Natural killer cell (primary cell): ENCODE data around the gene PPFIA1. TPM values are rescaled to one million over a fixed set of nuclear protein-coding genes. Genes with fewer than 3 reads are reported as not detected.

ENCODE experiments used
- ATAC-seq, 3 donors: fragments of 150-1000 bp in 2 of 3; fragments of 200-7000 bp in 1 of 3; cut with Tn5 transposase; 1 replicate in 1 of 3; 2 replicates in 2 of 3; pipeline ENCODE4 v1.10.0; 2021; ENCODE audit warnings: mild to moderate bottlenecking in 2 of 3, moderate library complexity in 2 of 3
- DNase-seq, 2 donors: peaks; one replicate each; pipeline versions ENCODE4 v3.0.0 to v3.0.0-alpha.2; 2013 to 2021; ENCODE audit warnings: mixed read lengths in 1 of 2
- H3K27ac ChIP-seq: one replicate; pipeline ENCODE4 v1.5.1; 2013; ENCODE audit warnings: mild to moderate bottlenecking, low read length
- H3K27me3 ChIP-seq: one replicate; pipeline ENCODE4 v1.6.1; 2013; ENCODE audit warnings: low read length; ENCODE audit not compliant: control insufficient read depth, insufficient read depth
- H3K36me3 ChIP-seq: one replicate; pipeline ENCODE4 v1.6.1; 2013; ENCODE audit warnings: low read length; ENCODE audit not compliant: control insufficient read depth, insufficient read depth
- H3K4me1 ChIP-seq: one replicate; pipeline ENCODE4 v1.6.1; 2013; ENCODE audit warnings: low read length; ENCODE audit not compliant: control insufficient read depth, insufficient read depth
- H3K4me3 ChIP-seq: one replicate; pipeline ENCODE4 v1.5.1; 2013; ENCODE audit warnings: low read length
- H3K9me3 ChIP-seq: one replicate; pipeline ENCODE4 v1.6.1; 2013; ENCODE audit warnings: low read length; ENCODE audit not compliant: control insufficient read depth, insufficient read depth
- H3K27ac Mint-ChIP-seq, 2 donors: one replicate each; pipeline ENCODE4 v1.8.0; 2022; ENCODE audit warnings: mild to moderate bottlenecking in 2 of 2, mixed read lengths in 2 of 2, moderate library complexity in 1 of 2
- H3K27me3 Mint-ChIP-seq, 2 donors: one replicate each; pipeline ENCODE4 v1.8.0; 2022; ENCODE audit warnings: low read depth in 2 of 2, mixed read lengths in 2 of 2
- H3K36me3 Mint-ChIP-seq: one replicate; pipeline ENCODE4 v1.8.0; 2022; ENCODE audit warnings: mixed read lengths
- H3K4me1 Mint-ChIP-seq, 2 donors: one replicate each; pipeline ENCODE4 v1.8.0; 2022; ENCODE audit warnings: mixed read lengths in 2 of 2
- H3K4me3 Mint-ChIP-seq: one replicate; pipeline ENCODE4 v1.8.0; 2022; ENCODE audit warnings: mild to moderate bottlenecking, moderate library complexity, mixed read lengths
- H3K9me3 Mint-ChIP-seq, 2 donors: one replicate each; pipeline ENCODE4 v1.8.0; 2022; ENCODE audit warnings: mixed read lengths in 2 of 2
- CTCF ChIP-seq: fragments of 200-600 bp; IDR thresholded peaks from one replicate; pipeline ENCODE4 v1.8.0; 2022; ENCODE audit warnings: antibody characterized with exemption
- WGBS: methylation state at CpG from one replicate; pipeline ENCODE4 v1.1.7; 2013; ENCODE audit warnings: missing lambda C conversion rate; ENCODE audit not compliant: insufficient coverage; 5-methylcytosine and 5-hydroxymethylcytosine counted together
- intact Hi-C: fragments of 100-400 bp; cut with micrococcal nuclease; formaldehyde crosslinking; loops from one replicate; pipeline ENCODE4 v1.14.2; 2022
- total RNA-seq, 4 donors: library from RNA; stranded (reverse); fragments of 120-200 nt in 1 of 4; gene quantifications; one replicate each; pipeline versions ENCODE4 v1.2.3 to v1.2.4, GENCODE V29; 2013 to 2022

Gene PPFIA1
- total RNA-seq, 3 donors from 2014 or later (not counting 1 experiment from before 2014, with no cell fraction given) = 42.1 to 75.4 (median 51.7) TPM

- H3K36me3 Mint-ChIP-seq = no peaks in the 10 kb centered on the region
- no peak for TF ChIP-seq CTCF
- no peaks in the 10 kb centered on the region for H3K36me3 ChIP-seq
- WGBS = 35% methylated on average over 18 of the region's 18 CpGs
- H3K4me3 Mint-ChIP-seq = peak overlapping the region; percentile 75
- intact Hi-C loops = no loop called here
- no peak overlapping the region for H3K27ac ChIP-seq
- H3K4me3 ChIP-seq = peak overlapping the region; percentile 21
- peaks cover 25% of the 10 kb centered on the region for H3K4me1 ChIP-seq
- ATAC-seq = peak in 2 of 3 donors; percentile 7 to 13
- H3K9me3 Mint-ChIP-seq = no peaks in the 10 kb centered on the region
- H3K27ac Mint-ChIP-seq = peak overlapping the region in 1 of 2 donors; percentile 32
- no peaks in the 10 kb centered on the region for H3K9me3 ChIP-seq
- H3K4me1 Mint-ChIP-seq = peaks cover 18 to 20% of the 10 kb centered on the region in 2 donors
- peaks cover 62 to 63% of the 10 kb centered on the region in 2 donors for H3K27me3 Mint-ChIP-seq
- peaks cover 54% of the 10 kb centered on the region for H3K27me3 ChIP-seq
- no peak for DNase-seq
Measured at GRCh38 chr11:70397336-70397982, 127.0 kb downstream of the PPFIA1 start.

- peaks cover 56% of the 10 kb centered on the region for H3K27me3 ChIP-seq
Measured at GRCh38 chr11:70397983-70398833, 127.7 kb downstream of the PPFIA1 start, which contains the start of gene CTTN. Gene CTTN (plus strand): TSS chr11:70398529. CDS start chr11:70407298, 8,769 bp downstream.

GRCh38 chr11:70398834-70399680 is 128.6 kb downstream of the PPFIA1 start:
- Mint-ChIP-seq H3K4me3 (peak overlapping the region; percentile 75), H3K9me3 (no peaks in the 10 kb centered on the region), H3K27me3 (peaks cover 51 to 62% of the 10 kb centered on the region in 2 donors), H3K27ac (peak overlapping the region; percentile 20 to 75), H3K4me1 (peaks cover 18 to 22% of the 10 kb centered on the region in 2 donors), H3K36me3 (no peaks in the 10 kb centered on the region)
- DNase-seq (no peak), ATAC-seq (no peak)
- Histone ChIP-seq H3K36me3 (no peaks in the 10 kb centered on the region), H3K27ac (no peak overlapping the region), H3K4me1 (peaks cover 25% of the 10 kb centered on the region), H3K27me3 (peaks cover 57% of the 10 kb centered on the region), H3K4me3 (no peak overlapping the region), H3K9me3 (no peaks in the 10 kb centered on the region)
- intact Hi-C loops = no loop called here
- TF ChIP-seq CTCF = no peak
- WGBS = 4% methylated on average over 42 of the region's 42 CpGs

More at GRCh38 chr11:70397983-70398833, 127.7 kb downstream of the PPFIA1 start, which contains the start of gene CTTN:
- peaks cover 56 to 64% of the 10 kb centered on the region in 2 donors for H3K27me3 Mint-ChIP-seq
- peak within 1 kb of the TSS; percentile 75 for H3K4me3 Mint-ChIP-seq
- H3K36me3 Mint-ChIP-seq = no peaks in the 10 kb centered on the region
- Histone ChIP-seq H3K4me3 (peak within 1 kb of the TSS; percentile 21), H3K9me3 (no peaks in the 10 kb centered on the region), H3K36me3 (no peaks in the 10 kb centered on the region), H3K4me1 (peaks cover 25% of the 10 kb centered on the region), H3K27ac (no peak within 1 kb of the TSS)
- TF ChIP-seq CTCF = no peak
- H3K27ac Mint-ChIP-seq = peak within 1 kb of the TSS; percentile 32 to 75
- H3K4me1 Mint-ChIP-seq = peaks cover 18 to 22% of the 10 kb centered on the region in 2 donors
- DNase-seq (peak; percentile 42 to 66), ATAC-seq (peak; percentile 67 to 75 (median 71))
- intact Hi-C loops = no loop called here
- WGBS = under 1% methylated on average over 93 of the region's 93 CpGs
- no peaks in the 10 kb centered on the region for H3K9me3 Mint-ChIP-seq
